PC-9 (cell line): ENCODE measurements around the gene FXYD6. TPM values are rescaled to one million over a fixed set of nuclear protein-coding genes. Genes with fewer than 3 reads are reported as not detected.

ENCODE experiments used
- BruUV-seq: library from RNA; stranded (reverse); fragments of 400-500 nt; replicated peaks from 2 replicates; lab custom pipeline; 2021; lab: Mats Ljungman, UMichigan
- CTCF ChIA-PET: fragments of 300-600 bp; sonication (Branson Sonifier 250); formaldehyde crosslinking; loops from one replicate; lab custom pipeline; 2022; ENCODE audit warnings: antibody characterized with exemption; lab: Charles Lee
- POLR2A ChIA-PET: fragments of 300-600 bp; sonication (Branson Sonifier 250); formaldehyde crosslinking; loops from one replicate; lab custom pipeline; 2022; ENCODE audit warnings: antibody characterized with exemption; ENCODE audit not compliant: unreplicated experiment; lab: Charles Lee
- DNase-seq, 2 experiments: peaks; one replicate each; pipeline versions ENCODE4 v3.0.0 to v3.0.0-alpha.2; 2015 to 2022; ENCODE audit warnings: mixed read lengths in 1 of 2
- H2AFZ ChIP-seq: fragments of 200-600 bp; sonication (generic); 2 replicates; pipeline ENCODE4 v1.8.1; 2017; ENCODE audit warnings: antibody characterized with exemption
- H3F3A ChIP-seq: fragments of 200-600 bp; sonication (generic); 2 replicates; pipeline ENCODE4 v1.8.1; 2017; ENCODE audit warnings: antibody characterized with exemption, mild to moderate bottlenecking, low read depth; ENCODE audit not compliant: insufficient read depth
- H3K27ac ChIP-seq: fragments of 200-600 bp; sonication (generic); 2 replicates; pipeline ENCODE4 v1.6.1; 2016; ENCODE audit warnings: mixed run types
- H3K27me3 ChIP-seq: fragments of 200-600 bp; sonication (generic); 2 replicates; pipeline ENCODE4 v1.6.1; 2016; ENCODE audit warnings: low read depth, mixed run types; ENCODE audit not compliant: insufficient read depth
- H3K36me3 ChIP-seq: fragments of 200-600 bp; sonication (generic); 2 replicates; pipeline ENCODE4 v1.6.1; 2016; ENCODE audit warnings: low read depth, mixed run types
- H3K4me1 ChIP-seq: fragments of 200-600 bp; sonication (generic); replicated peaks from 2 replicates; pipeline ENCODE4 v1.6.1; 2016; ENCODE audit warnings: mixed run types; ENCODE audit not compliant: insufficient read depth
- H3K4me2 ChIP-seq: fragments of 200-600 bp; sonication (generic); 2 replicates; pipeline ENCODE4 v1.6.1; 2017; ENCODE audit warnings: mixed run types
- H3K4me3 ChIP-seq: fragments of 200-600 bp; sonication (generic); 2 replicates; pipeline ENCODE4 v1.6.1; 2016; ENCODE audit warnings: mixed run types
- H3K79me2 ChIP-seq: fragments of 200-600 bp; sonication (generic); 2 replicates; pipeline ENCODE4 v1.6.1; 2017; ENCODE audit warnings: low read depth, mixed run types
- H3K9me2 ChIP-seq: fragments of 200-600 bp; sonication (generic); 2 replicates; pipeline ENCODE4 v1.8.1; 2017; ENCODE audit warnings: mild to moderate bottlenecking; ENCODE audit not compliant: insufficient read depth
- H3K9me3 ChIP-seq: fragments of 200-600 bp; sonication (generic); 2 replicates; pipeline ENCODE4 v1.8.1; 2016; ENCODE audit warnings: low read depth; ENCODE audit not compliant: insufficient read depth
- H4K20me1 ChIP-seq: fragments of 200-600 bp; sonication (generic); 2 replicates; pipeline ENCODE4 v1.8.1; 2017; ENCODE audit not compliant: insufficient read depth
- EZH2 ChIP-seq: fragments of 200-600 bp; sonication (generic); IDR thresholded peaks from 2 replicates; pipeline ENCODE4 v1.8.0; 2017; ENCODE audit warnings: antibody characterized with exemption, low read depth
- intact Hi-C: fragments of 100-400 bp; cut with micrococcal nuclease; formaldehyde crosslinking; loops from one replicate; pipeline ENCODE4 v1.10.0; 2022; ENCODE audit not compliant: unreplicated experiment
- total RNA-seq: library from RNA; stranded (reverse); gene quantifications from 2 replicates; pipeline ENCODE4 v1.2.3, GENCODE V29; 2021
- TF ChIP-seq, protein P1 (sequence below): fragments of 200-600 bp; sonication (generic); conservative IDR thresholded peaks from 2 replicates; pipeline ENCODE4 v1.6.1; 2017; ENCODE audit warnings: mixed run types, antibody characterized with exemption, mild to moderate bottlenecking, moderate library complexity

The FXYD6 gene
- total RNA-seq, 1 experiment from 2014 or later: 0.20 TPM

DNA sequence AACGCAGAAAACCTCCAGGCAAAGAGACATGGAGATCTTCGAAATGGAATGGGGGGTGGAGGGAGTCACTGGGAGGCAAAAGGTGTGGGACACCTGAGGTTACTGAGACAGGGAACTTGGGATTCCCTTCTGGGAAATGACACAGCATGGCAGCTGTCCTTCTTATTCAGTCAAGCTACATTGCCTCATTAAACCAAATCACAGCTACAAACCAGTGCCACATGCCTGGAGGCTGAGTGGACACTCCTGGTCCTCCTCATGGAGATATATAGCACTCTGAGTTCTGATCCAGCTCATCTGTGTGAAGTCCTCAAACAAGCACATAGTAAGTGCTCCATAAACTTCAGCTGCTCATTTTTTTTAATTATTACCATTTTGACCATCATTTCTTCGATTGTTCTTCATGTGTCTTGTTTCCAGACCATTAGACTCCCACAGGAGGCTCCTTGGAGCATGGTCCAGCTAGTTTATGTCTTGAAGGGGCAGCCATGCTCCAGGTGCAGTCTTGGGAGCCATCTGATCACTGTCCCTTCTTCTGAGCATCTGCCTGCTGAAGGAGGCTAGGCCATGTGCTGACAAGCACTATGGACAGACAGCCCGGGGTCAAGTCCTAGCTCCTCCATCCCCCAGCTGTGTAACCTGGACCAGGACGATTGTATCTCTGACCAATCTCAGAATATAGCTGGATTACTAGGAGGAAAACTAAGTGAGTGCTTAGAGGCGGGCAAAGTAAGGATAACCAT is 42.2 kb downstream of the FXYD6 start:
- Histone ChIP-seq H3K27me3 (peaks cover 29% of the 10 kb centered on the region), H2AFZ (no peak overlapping the region), H3K4me1 (peaks cover 14% of the 10 kb centered on the region), H3K27ac (no peak overlapping the region), H3K9me3 (no peaks in the 10 kb centered on the region), H3K36me3 (no peaks in the 10 kb centered on the region), H3K4me2 (peak overlapping the region; percentile 28; the same call in 1 of the 2 replicates), H3F3A (no peaks in the 10 kb centered on the region), H3K9me2 (no peaks in the 10 kb centered on the region), H3K4me3 (no peak overlapping the region), H3K79me2 (no peaks in the 10 kb centered on the region), H4K20me1 (no peaks in the 10 kb centered on the region)
- intact Hi-C loops: no loop called here
- BruUV-seq: no TSS peak
- ChIA-PET CTCF (interaction anchor here (0.7 kb wide), 1 partner anchor 629 kb away, joined by 3 read pairs; no protein-coding TSS in a partner anchor), POLR2A (no interaction called here)
- no peak for DNase-seq
- TF ChIP-seq, protein P1, sequence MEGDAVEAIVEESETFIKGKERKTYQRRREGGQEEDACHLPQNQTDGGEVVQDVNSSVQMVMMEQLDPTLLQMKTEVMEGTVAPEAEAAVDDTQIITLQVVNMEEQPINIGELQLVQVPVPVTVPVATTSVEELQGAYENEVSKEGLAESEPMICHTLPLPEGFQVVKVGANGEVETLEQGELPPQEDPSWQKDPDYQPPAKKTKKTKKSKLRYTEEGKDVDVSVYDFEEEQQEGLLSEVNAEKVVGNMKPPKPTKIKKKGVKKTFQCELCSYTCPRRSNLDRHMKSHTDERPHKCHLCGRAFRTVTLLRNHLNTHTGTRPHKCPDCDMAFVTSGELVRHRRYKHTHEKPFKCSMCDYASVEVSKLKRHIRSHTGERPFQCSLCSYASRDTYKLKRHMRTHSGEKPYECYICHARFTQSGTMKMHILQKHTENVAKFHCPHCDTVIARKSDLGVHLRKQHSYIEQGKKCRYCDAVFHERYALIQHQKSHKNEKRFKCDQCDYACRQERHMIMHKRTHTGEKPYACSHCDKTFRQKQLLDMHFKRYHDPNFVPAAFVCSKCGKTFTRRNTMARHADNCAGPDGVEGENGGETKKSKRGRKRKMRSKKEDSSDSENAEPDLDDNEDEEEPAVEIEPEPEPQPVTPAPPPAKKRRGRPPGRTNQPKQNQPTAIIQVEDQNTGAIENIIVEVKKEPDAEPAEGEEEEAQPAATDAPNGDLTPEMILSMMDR: no peak
- no peak for TF ChIP-seq EZH2

DNA sequence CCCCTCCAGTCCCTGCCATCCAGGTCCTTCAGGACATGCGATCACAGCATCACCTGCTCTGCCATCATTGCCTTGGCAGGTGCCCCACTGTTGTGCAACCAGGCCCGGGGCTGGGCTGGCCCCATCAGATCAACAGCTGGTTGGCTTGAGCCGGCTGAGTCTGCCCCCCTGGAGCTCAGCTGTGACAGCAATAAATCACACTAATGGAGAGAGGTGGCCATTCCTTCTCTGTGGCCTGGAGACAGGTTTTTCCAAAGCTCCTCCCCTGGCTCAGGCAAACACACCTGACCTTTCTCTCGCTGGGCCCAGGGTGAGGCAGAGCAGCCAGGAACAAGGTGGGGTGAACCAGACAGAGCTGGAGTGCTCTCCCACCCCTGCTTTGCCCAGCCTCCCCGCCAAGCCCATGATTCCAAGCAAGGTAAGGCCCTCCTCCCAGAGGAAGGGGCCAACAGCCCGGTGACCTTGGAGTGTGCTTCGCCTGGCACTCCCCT is 43.0 kb downstream of the FXYD6 start:
- Histone ChIP-seq H3K4me2 (peak overlapping the region; percentile 28), H3K9me2 (no peaks in the 10 kb centered on the region), H3K9me3 (no peaks in the 10 kb centered on the region), H3K27me3 (peaks cover 22% of the 10 kb centered on the region), H3K27ac (no peak overlapping the region), H3K4me1 (peaks cover 21% of the 10 kb centered on the region), H2AFZ (no peak overlapping the region), H4K20me1 (no peaks in the 10 kb centered on the region), H3K79me2 (no peaks in the 10 kb centered on the region), H3K4me3 (no peak overlapping the region), H3F3A (no peaks in the 10 kb centered on the region), H3K36me3 (no peaks in the 10 kb centered on the region)
- TF ChIP-seq, protein P1: no peak
- no peak for TF ChIP-seq EZH2
- ChIA-PET CTCF (no interaction called here), POLR2A (no interaction called here)
- intact Hi-C loops: no loop called here
- DNase-seq: peak; percentile 84 to 93
- BruUV-seq: no TSS peak

DNA sequence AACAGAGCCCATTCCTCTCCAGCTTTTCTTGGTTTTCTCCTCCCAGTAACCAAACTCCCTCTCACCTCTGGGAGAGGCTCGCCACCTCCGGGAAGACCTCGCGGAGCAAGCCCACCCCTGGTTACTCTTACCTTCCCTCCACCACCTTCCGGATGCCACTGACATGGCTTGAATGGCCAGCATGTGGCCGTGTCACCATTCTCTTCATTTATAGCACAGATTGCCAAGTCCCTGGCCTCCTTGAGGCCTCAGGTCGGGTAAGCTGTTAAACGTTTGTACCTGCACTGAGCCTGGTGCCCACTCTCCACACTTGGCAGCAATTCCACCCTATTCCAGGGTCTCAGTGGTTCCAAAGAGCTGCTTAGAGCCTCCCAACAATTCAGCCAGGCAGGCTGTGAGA is 43.9 kb downstream of the FXYD6 start:
- H3K4me2 ChIP-seq: no peak overlapping the region
- DNase-seq: no peak
- no peaks in the 10 kb centered on the region for H3F3A ChIP-seq
- CTCF ChIA-PET: no interaction called here
- H3K4me3 ChIP-seq: no peak overlapping the region
- H3K4me1 ChIP-seq: peaks cover 23% of the 10 kb centered on the region
- H3K27ac ChIP-seq: no peak overlapping the region
- H3K9me2 ChIP-seq: no peaks in the 10 kb centered on the region
- POLR2A ChIA-PET: no interaction called here
- intact Hi-C loops: no loop called here
- BruUV-seq: no TSS peak
- no peaks in the 10 kb centered on the region for H3K79me2 ChIP-seq
- H3K9me3 ChIP-seq: no peaks in the 10 kb centered on the region
- H3K27me3 ChIP-seq: peaks cover 21% of the 10 kb centered on the region
- TF ChIP-seq, protein P1: no peak
- TF ChIP-seq EZH2: no peak
- no peak overlapping the region for H2AFZ ChIP-seq
- no peaks in the 10 kb centered on the region for H4K20me1 ChIP-seq
- H3K36me3 ChIP-seq: no peaks in the 10 kb centered on the region
